GM18868 (cell line): ENCODE results near the gene LIMK2.
"Not testable (repeated sequence)": the region's sequence is repeated elsewhere in the genome, so short reads cannot be mapped to it uniquely, and the experiment has no call there.

Experiments used
- ATAC-seq: cut with Tn5 transposase; IDR thresholded peaks from one replicate; pipeline ENCODE4 v1.9.1; 2021; ENCODE audit warnings: mild to moderate bottlenecking, moderate library complexity; ENCODE audit not compliant: unreplicated experiment

LIMK2 gene

GRCh38 chr22:31288496-31289240, 76.6 kb downstream of the LIMK2 start:
- ATAC-seq, result no peak

DNA sequence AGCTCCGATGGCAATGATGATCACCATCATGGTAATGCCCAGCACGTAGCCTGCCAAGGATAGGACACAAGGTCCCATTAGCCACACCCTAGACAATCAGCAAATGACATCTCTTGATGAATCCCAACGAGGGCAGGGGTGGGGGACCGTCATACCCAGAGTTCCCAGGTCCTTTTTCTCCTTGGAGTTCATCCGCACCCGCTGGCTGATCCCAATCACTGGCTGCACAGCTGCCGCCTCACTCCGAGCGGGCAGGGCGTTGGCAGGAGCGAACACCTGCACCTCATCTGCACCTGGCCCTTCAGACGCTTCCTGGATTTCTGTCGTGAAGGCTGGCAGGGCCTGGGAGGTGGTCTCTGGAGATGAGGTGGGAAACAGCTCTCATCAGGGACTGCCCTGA, 77.2 kb downstream of the LIMK2 start:
- no peak for ATAC-seq

GRCh38 chr22:31290494-31291471, 78.7 kb downstream of the LIMK2 start:
- peak; percentile 87 for ATAC-seq

GRCh38 chr22:31291481-31292235, 79.6 kb downstream of the LIMK2 start:
- no peak for ATAC-seq

DNA sequence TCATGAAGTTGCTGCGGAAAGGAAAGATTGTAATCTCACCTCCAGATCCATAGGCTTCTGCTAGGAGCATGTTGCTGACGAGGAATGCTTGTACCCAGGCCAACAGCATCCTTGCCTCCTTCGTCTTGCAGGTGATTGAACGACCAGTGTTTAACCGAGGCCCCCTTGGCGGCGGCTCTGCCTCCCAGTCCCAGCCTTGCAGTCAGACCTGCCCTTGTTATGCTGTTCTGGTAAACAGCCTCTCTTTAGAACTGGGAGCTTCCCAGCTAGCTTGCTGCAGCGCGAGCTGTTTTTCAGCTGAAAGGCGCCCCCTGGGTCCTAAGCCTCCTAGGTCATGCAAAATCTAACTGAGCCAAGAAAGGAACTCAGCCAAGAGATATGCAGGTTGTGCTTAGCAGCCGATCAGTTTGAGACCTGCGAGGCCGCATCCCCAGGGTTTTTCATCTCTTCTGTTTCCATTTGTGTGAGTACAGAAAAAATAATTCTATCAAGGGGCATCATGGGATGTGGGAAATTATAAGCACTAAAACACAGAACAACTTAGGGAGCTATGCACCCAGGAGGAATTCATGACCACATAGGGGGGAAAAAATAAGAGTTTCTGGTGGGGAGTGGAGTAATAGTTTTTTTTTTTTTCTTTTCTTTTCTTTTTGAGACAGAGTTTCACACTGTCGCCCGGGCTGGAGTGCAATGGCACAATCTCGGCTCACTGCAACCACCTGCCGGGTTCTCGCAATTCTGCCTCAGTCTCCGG, 80.3 kb downstream of the LIMK2 start, which contains the start of gene PIK3IP1:
Gene PIK3IP1 (minus strand): TSS at position 253 of the 754 bp plus-strand sequence. CDS start 144 bp downstream, at position 109.
- peak; percentile 41 for ATAC-seq

DNA sequence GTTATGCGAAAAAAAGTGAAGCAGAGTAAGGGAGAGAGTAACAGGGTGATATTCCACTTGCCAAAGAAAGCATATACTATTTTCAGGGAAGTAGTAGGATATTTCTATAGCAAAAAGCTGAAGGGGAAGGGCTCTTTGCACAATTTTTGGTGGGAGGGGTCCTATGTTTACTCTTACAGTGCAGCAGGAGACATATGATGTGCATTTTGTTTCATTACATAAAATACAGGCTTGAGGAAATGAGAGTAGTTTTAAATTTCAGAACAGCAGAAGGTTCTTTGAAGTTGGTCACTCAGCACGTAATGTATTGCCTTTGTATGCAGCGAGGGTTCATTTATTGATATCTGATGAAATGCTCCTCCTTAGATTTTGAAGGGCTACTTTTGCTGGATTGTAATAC, 83.3 kb downstream of the LIMK2 start:
- no peak for ATAC-seq

GRCh38 chr22:31295831-31296657, 83.9 kb downstream of the LIMK2 start:
- ATAC-seq, result no peak

DNA sequence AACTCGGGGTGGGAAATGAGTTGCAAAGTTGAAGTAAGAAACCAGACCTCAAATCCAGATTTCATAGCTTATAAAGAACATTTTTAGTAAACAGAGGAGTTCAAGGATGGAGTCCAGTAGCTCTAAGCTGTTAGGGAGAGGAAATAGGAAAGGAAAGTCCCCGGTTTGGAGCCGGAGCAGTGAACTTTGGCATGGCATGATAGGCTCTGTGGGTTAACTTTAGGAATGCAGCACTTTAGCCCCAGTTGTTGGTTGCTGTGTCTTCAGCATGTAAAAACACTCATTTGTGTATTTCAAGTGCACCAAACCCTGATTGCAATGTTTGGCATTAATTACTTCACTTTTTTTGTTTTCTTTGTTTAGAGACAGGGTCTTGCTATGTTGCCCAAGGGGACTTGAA, 88.8 kb downstream of the LIMK2 start:
- ATAC-seq, result no peak

DNA sequence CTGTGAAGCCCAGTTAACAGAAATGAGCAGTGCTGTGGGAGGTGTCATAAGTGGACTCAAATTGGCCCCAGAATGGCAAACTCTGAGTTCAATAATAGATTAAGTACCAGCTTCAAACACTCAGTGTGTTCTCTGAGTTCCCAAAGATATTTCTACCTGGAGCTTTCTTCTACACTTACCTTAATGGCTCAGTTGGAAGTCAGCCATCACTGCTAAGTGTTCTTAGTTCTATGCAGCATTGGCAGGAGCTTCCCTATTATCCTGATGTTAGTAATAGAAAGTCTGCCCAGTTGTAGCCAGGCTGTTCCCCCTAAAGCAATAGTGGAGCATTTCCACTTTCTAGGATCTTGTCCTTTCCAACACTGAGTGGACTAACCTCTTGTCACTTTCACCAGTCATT, 89.9 kb downstream of the LIMK2 start:
- no peak for ATAC-seq

GRCh38 chr22:31302537-31302936, 90.4 kb downstream of the LIMK2 start:
- ATAC-seq, result no peak

- no peak for ATAC-seq
Observed at GRCh38 chr22:31305194-31305593, 93.1 kb downstream of the LIMK2 start.

DNA sequence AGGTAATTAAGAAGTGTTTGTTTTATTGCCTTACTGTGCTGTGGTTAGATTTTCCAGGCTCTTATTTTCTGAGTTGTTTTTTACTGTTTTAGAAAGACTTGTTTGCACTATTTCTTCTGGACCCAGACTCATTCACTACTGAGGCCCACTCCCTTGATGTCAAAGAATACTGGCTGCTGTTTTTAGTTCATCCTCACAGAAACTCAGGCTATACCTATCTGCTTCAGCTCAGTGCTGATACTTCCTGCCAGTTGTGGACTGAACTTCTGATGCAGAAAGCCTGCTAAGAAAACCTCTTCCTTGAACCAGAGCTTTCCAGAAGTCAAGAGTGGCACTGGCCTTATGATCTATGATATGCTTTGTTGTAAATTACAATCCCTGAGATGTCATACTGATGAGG, 96.1 kb downstream of the LIMK2 start:
- ATAC-seq, result no peak

DNA sequence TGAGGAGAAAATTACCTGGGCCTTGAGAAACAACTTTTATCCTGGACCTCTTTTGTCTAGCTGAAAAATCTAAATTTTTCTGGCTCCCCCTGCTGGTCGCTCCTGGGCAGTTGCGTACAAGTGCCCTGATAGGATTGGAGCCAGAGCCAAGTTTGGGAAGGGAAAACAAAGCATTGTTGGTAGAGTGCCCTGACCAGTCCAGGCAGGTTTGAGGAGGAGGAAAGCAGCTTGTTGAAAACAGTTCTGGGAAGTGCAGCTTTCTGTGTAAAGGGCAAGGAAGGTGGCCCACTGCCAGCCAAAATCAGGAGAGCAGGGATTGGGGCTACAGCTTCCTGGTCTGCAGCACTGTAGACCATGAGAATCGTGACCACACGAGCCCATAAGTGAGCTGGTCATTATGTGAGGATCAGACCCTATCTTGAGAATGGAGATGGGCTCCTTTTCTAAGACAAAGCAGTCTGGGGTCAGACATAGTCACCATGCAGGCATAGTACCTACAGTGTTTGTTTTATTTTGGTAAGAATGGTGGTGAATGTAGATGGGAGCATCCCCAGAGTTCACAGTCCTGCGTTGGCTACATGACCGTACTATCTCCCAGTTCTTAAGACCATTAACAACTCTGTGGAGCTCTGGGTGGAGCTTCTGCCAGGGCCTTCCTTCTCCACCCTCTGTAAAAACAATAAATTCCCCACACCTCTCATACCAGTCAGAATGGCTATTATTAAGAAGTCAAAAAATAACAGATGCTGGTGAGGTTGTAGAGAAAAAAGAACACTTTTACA, 101.5 kb downstream of the LIMK2 start:
- ATAC-seq, result no peak

- not testable (repeated sequence) for ATAC-seq
Observed at GRCh38 chr22:31314220-31314619, 102.1 kb downstream of the LIMK2 start.

DNA sequence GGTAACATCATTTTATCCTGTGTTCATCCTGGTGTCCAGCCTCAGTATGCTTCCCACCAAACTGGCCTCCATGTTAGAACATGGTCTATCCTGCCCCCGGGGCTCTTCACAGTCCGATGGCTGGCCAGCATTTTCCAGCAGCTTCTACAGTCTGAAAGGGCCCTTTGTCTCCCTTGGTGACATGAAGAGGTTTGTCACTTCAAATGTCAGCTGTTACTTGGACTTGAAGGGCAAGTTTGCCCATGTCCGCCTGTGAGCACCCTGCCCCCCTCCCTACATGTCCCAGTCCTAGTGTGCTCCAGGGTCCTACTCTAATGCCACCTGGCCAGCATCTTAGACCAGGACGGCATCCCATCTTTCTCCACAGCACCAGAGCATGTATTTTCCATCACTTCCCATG, 109.3 kb downstream of the LIMK2 start:
- ATAC-seq, result no peak

- no peak for ATAC-seq
Observed at GRCh38 chr22:31323578-31324550, 111.8 kb downstream of the LIMK2 start.

- no peak for ATAC-seq
Observed at GRCh38 chr22:31326877-31327276, 114.8 kb downstream of the LIMK2 start.
